COLO829 (cell line): Measurements from ENCODE around the gene RASGRF2.

Experiments used
- DNase-seq: peaks from one replicate; pipeline ENCODE4 v3.0.0; 2012; ENCODE audit warnings: low spot score

The RASGRF2 gene

GRCh38 chr5:80959768-80960442, at the start of gene RASGRF2:
RASGRF2 (plus strand) TSS chr5:80960363; CDS start chr5:80960739, 376 bp downstream.
- DNase-seq, result no peak

GRCh38 chr5:80912479-80912878, 47.7 kb upstream of the RASGRF2 start:
- DNase-seq, result no peak

GRCh38 chr5:80915716-80916115, 44.4 kb upstream of the RASGRF2 start:
- no peak for DNase-seq

- no peak for DNase-seq
These were observed 43.5 kb upstream of the RASGRF2 start for GRCh38 chr5:80916676-80917075.

- DNase-seq, result no peak
These were observed 42.5 kb upstream of the RASGRF2 start for GRCh38 chr5:80917631-80918030.

GRCh38 chr5:80919678-80920196, 40.4 kb upstream of the RASGRF2 start:
- DNase-seq, result no peak

- no peak for DNase-seq
These were observed 39.8 kb upstream of the RASGRF2 start for GRCh38 chr5:80920333-80920732.

- no peak for DNase-seq
These were observed 39.1 kb upstream of the RASGRF2 start for GRCh38 chr5:80921026-80921425.

- DNase-seq, result no peak
These were observed 34.2 kb upstream of the RASGRF2 start for GRCh38 chr5:80925931-80926330.

GRCh38 chr5:80926536-80926935, 33.6 kb upstream of the RASGRF2 start:
- no peak for DNase-seq

- DNase-seq, result no peak
These were observed 33.0 kb upstream of the RASGRF2 start for GRCh38 chr5:80926979-80927656.

- no peak for DNase-seq
These were observed 32.1 kb upstream of the RASGRF2 start for GRCh38 chr5:80928073-80928472.

GRCh38 chr5:80930940-80931339, 29.2 kb upstream of the RASGRF2 start:
- no peak for DNase-seq

GRCh38 chr5:80931411-80931810, 28.8 kb upstream of the RASGRF2 start:
- DNase-seq, result no peak

GRCh38 chr5:80933036-80933435, 27.1 kb upstream of the RASGRF2 start:
- no peak for DNase-seq

- no peak for DNase-seq
These were observed 25.4 kb upstream of the RASGRF2 start for GRCh38 chr5:80934751-80935150.

GRCh38 chr5:80935811-80936385, 24.3 kb upstream of the RASGRF2 start:
- no peak for DNase-seq

GRCh38 chr5:80936881-80937280, 23.3 kb upstream of the RASGRF2 start:
- no peak for DNase-seq

- DNase-seq, result peak; percentile 8
These were observed 22.4 kb upstream of the RASGRF2 start for GRCh38 chr5:80937584-80938356.

- DNase-seq, result no peak
These were observed 18.7 kb upstream of the RASGRF2 start for GRCh38 chr5:80941496-80941895.

GRCh38 chr5:80951366-80951765, 8.8 kb upstream of the RASGRF2 start:
- no peak for DNase-seq

- no peak for DNase-seq
These were observed 6.6 kb upstream of the RASGRF2 start for GRCh38 chr5:80953587-80953986.
